Chondrocyte (in vitro differentiated cells): Measurements from ENCODE around the gene ABCG5. TPM values are rescaled to one million over a fixed set of nuclear protein-coding genes. Genes with fewer than 3 reads are reported as not detected.

Experiments used
- DNase-seq: peaks from one replicate; pipeline ENCODE4 v3.0.0; 2021; ENCODE audit warnings: mixed read lengths, low spot score
- H3K27ac Mint-ChIP-seq: one replicate; pipeline ENCODE4 v1.8.0; 2021; ENCODE audit warnings: mild to moderate bottlenecking, moderate library complexity, mixed read lengths; ENCODE audit not compliant: unreplicated experiment
- H3K27me3 Mint-ChIP-seq: 2 replicates; pipeline ENCODE4 v1.8.0; 2021; ENCODE audit warnings: low read depth, mixed read lengths
- H3K36me3 Mint-ChIP-seq: 2 replicates; pipeline ENCODE4 v1.8.0; 2021; ENCODE audit warnings: low read depth, mixed read lengths
- H3K4me1 Mint-ChIP-seq: 2 replicates; pipeline ENCODE4 v1.8.0; 2021; ENCODE audit warnings: low read depth, mild to moderate bottlenecking, mixed read lengths
- H3K4me3 Mint-ChIP-seq: one replicate; pipeline ENCODE4 v1.8.0; 2021; ENCODE audit warnings: mild to moderate bottlenecking, moderate library complexity, mixed read lengths; ENCODE audit not compliant: unreplicated experiment
- H3K9me3 Mint-ChIP-seq: 2 replicates; pipeline ENCODE4 v1.8.0; 2021; ENCODE audit warnings: low read depth, mixed read lengths
- CTCF ChIP-seq: fragments of 200-600 bp; sonication (generic); IDR thresholded peaks from 2 replicates; pipeline ENCODE4 v1.5.0; 2021; ENCODE audit warnings: antibody characterized with exemption, mild to moderate bottlenecking, moderate library complexity
- total RNA-seq: library from RNA; stranded (reverse); gene quantifications from 3 replicates; pipeline ENCODE4 v1.2.1, GENCODE V29; 2021

ABCG5 gene
- total RNA-seq, 1 donor from 2014 or later = not detected

GRCh38 chr2:43824951-43825493 lies 13.6 kb downstream of the ABCG5 start:
- H3K9me3 Mint-ChIP-seq = no peaks in the 10 kb centered on the region
- H3K27me3 Mint-ChIP-seq = peaks cover 27% of the 10 kb centered on the region
- no peak for DNase-seq
- H3K36me3 Mint-ChIP-seq = peaks cover 4% of the 10 kb centered on the region
- H3K27ac Mint-ChIP-seq = no peak overlapping the region
- no peaks in the 10 kb centered on the region for H3K4me1 Mint-ChIP-seq
- no peak for TF ChIP-seq CTCF
- no peak overlapping the region for H3K4me3 Mint-ChIP-seq

GRCh38 chr2:43824512-43824911 lies 14.1 kb downstream of the ABCG5 start:
- DNase-seq = no peak
- no peaks in the 10 kb centered on the region for H3K9me3 Mint-ChIP-seq
- no peak overlapping the region for H3K4me3 Mint-ChIP-seq
- H3K27me3 Mint-ChIP-seq = peaks cover 24% of the 10 kb centered on the region
- H3K27ac Mint-ChIP-seq = no peak overlapping the region
- peaks cover 4% of the 10 kb centered on the region for H3K36me3 Mint-ChIP-seq
- no peak for TF ChIP-seq CTCF
- H3K4me1 Mint-ChIP-seq = no peaks in the 10 kb centered on the region

- Mint-ChIP-seq H3K9me3 (no peaks in the 10 kb centered on the region), H3K27ac (no peak overlapping the region), H3K27me3 (peaks cover 21% of the 10 kb centered on the region), H3K4me3 (no peak overlapping the region), H3K4me1 (no peaks in the 10 kb centered on the region), H3K36me3 (peaks cover 4% of the 10 kb centered on the region)
- no peak for TF ChIP-seq CTCF
- no peak for DNase-seq
Observed at GRCh38 chr2:43823751-43824150, 14.9 kb downstream of the ABCG5 start.

- TF ChIP-seq CTCF = no peak
- no peak for DNase-seq
- Mint-ChIP-seq H3K9me3 (no peaks in the 10 kb centered on the region), H3K4me1 (no peaks in the 10 kb centered on the region), H3K27ac (no peak overlapping the region), H3K36me3 (peaks cover 4% of the 10 kb centered on the region), H3K27me3 (peaks cover 21% of the 10 kb centered on the region), H3K4me3 (no peak overlapping the region)
Observed at GRCh38 chr2:43822839-43823238, 15.8 kb downstream of the ABCG5 start.

- no peak for TF ChIP-seq CTCF
- Mint-ChIP-seq H3K36me3 (peaks cover 4% of the 10 kb centered on the region), H3K9me3 (no peaks in the 10 kb centered on the region), H3K27ac (no peak overlapping the region), H3K4me1 (peaks cover 3% of the 10 kb centered on the region), H3K27me3 (peaks cover 20% of the 10 kb centered on the region), H3K4me3 (no peak overlapping the region)
- no peak for DNase-seq
Observed at GRCh38 chr2:43819491-43820163, 19.0 kb downstream of the ABCG5 start.
